Esophagus (tissue), 2 donors: ENCODE measurements around the gene CA5A. TPM values are rescaled to one million over a fixed set of nuclear protein-coding genes. Genes with fewer than 3 reads are reported as not detected.

Experiments
- H3K27ac ChIP-seq, 2 donors: one replicate each; pipeline ENCODE4 v1.5.1; 2013; ENCODE audit warnings: low read depth in 2 of 2, mild to moderate bottlenecking in 2 of 2, inconsistent platforms in 1 of 2, low read length in 1 of 2, moderate library complexity in 1 of 2
- H3K27me3 ChIP-seq, 2 donors: one replicate each; pipeline ENCODE4 v1.6.1; 2013; ENCODE audit warnings: low read length in 2 of 2, control low read depth in 1 of 2, mild to moderate bottlenecking in 1 of 2; ENCODE audit not compliant: insufficient read depth in 2 of 2, control insufficient read depth in 1 of 2
- H3K36me3 ChIP-seq, 2 donors: one replicate each; pipeline ENCODE4 v1.6.1; 2013; ENCODE audit warnings: low read length in 1 of 2; ENCODE audit not compliant: control insufficient read depth in 2 of 2, insufficient read depth in 2 of 2
- H3K4me1 ChIP-seq, 2 donors: one replicate each; pipeline ENCODE4 v1.6.1; 2013; ENCODE audit warnings: low read length in 1 of 2; ENCODE audit not compliant: control insufficient read depth in 2 of 2, insufficient read depth in 2 of 2
- H3K4me3 ChIP-seq, 2 donors: one replicate each; pipeline ENCODE4 v1.5.1; 2013; ENCODE audit warnings: low read length in 2 of 2, mild to moderate bottlenecking in 2 of 2, low read depth in 1 of 2, moderate library complexity in 1 of 2
- H3K9me3 ChIP-seq, 2 donors: one replicate each; pipeline ENCODE4 v1.6.1; 2013; ENCODE audit warnings: mild to moderate bottlenecking in 2 of 2, low read depth in 1 of 2, low read length in 1 of 2, moderate library complexity in 1 of 2; ENCODE audit not compliant: control insufficient read depth in 2 of 2, insufficient read depth in 1 of 2
- WGBS, 2 donors: extraction: QIAGEN DNeasy Blood & Tissue Kit; methylation state at CpG; one replicate each; pipeline ENCODE4 v1.1.7; 2013; 5-methylcytosine and 5-hydroxymethylcytosine counted together
- polyA plus RNA-seq, 2 donors: library from polyadenylated mRNA; stranded (reverse); fragments of 200-250 nt; gene quantifications; one replicate each; pipeline ENCODE4 v1.2.3, GENCODE V29; 2013
- donor health status: healthy with polysubstance abuse.
- donor health status: Bipolar disorder and iron deficiency.

The CA5A gene
- polyA plus RNA-seq, 2 donors, result not detected

GRCh38 chr16:87854053-87854906 lies 82.0 kb downstream of the CA5A start:
- peaks cover 7 to 52% of the 10 kb centered on the region in 2 donors for H3K4me1 ChIP-seq
- 33 to 47% methylated on average over 19 to 21 of the region's 21 CpGs for WGBS, 2 donors
- H3K4me3 ChIP-seq, result peak overlapping the region in 1 of 2 donors; percentile 6
- no peaks in the 10 kb centered on the region for H3K9me3 ChIP-seq
- no peaks in the 10 kb centered on the region for H3K27me3 ChIP-seq
- H3K27ac ChIP-seq, result peak overlapping the region; percentile 83 to 91
- H3K36me3 ChIP-seq, result peaks cover 0 to 10% of the 10 kb centered on the region in 2 donors

GRCh38 chr16:87853411-87854052 lies 82.8 kb downstream of the CA5A start:
- peaks cover 7 to 56% of the 10 kb centered on the region in 2 donors for H3K4me1 ChIP-seq
- peaks cover 0 to 12% of the 10 kb centered on the region in 2 donors for H3K36me3 ChIP-seq
- peak overlapping the region; percentile 69 to 91 for H3K27ac ChIP-seq
- no peaks in the 10 kb centered on the region for H3K27me3 ChIP-seq
- H3K9me3 ChIP-seq, result no peaks in the 10 kb centered on the region
- 5 to 8% methylated on average over 25 of the region's 25 CpGs for WGBS, 2 donors
- H3K4me3 ChIP-seq, result no peak overlapping the region

- Histone ChIP-seq H3K4me1 (peaks cover 7 to 59% of the 10 kb centered on the region in 2 donors), H3K4me3 (no peak overlapping the region), H3K9me3 (no peaks in the 10 kb centered on the region), H3K36me3 (peaks cover 0 to 15% of the 10 kb centered on the region in 2 donors), H3K27me3 (no peaks in the 10 kb centered on the region), H3K27ac (peak overlapping the region; percentile 40 to 91)
- 52 to 71% methylated on average over 21 of the region's 21 CpGs for WGBS, 2 donors
Measured at GRCh38 chr16:87851601-87852000, 84.7 kb downstream of the CA5A start.

- Histone ChIP-seq H3K9me3 (no peaks in the 10 kb centered on the region), H3K27ac (peak overlapping the region; percentile 40 to 91), H3K27me3 (no peaks in the 10 kb centered on the region), H3K36me3 (peaks cover 0 to 16% of the 10 kb centered on the region in 2 donors), H3K4me1 (peaks cover 5 to 60% of the 10 kb centered on the region in 2 donors), H3K4me3 (no peak overlapping the region)
- WGBS, 2 donors, result 49 to 71% methylated on average over 14 of the region's 14 CpGs
Measured at GRCh38 chr16:87851141-87851587, 85.2 kb downstream of the CA5A start.

GRCh38 chr16:87850009-87851006 lies 86.0 kb downstream of the CA5A start:
- H3K27me3 ChIP-seq, result no peaks in the 10 kb centered on the region
- peaks cover 9 to 59% of the 10 kb centered on the region in 2 donors for H3K4me1 ChIP-seq
- WGBS, 2 donors, result 34 to 43% methylated on average over 25 of the region's 25 CpGs
- H3K4me3 ChIP-seq, result no peak overlapping the region
- no peaks in the 10 kb centered on the region for H3K9me3 ChIP-seq
- H3K36me3 ChIP-seq, result peaks cover 0 to 16% of the 10 kb centered on the region in 2 donors
- peak overlapping the region; percentile 40 to 43 for H3K27ac ChIP-seq

GRCh38 chr16:87849419-87850008 lies 86.8 kb downstream of the CA5A start:
- H3K4me1 ChIP-seq, result peaks cover 11 to 58% of the 10 kb centered on the region in 2 donors
- peak overlapping the region; percentile 22 to 45 for H3K27ac ChIP-seq
- 54 to 55% methylated on average over 16 of the region's 16 CpGs for WGBS, 2 donors
- peaks cover 0 to 16% of the 10 kb centered on the region in 2 donors for H3K36me3 ChIP-seq
- no peaks in the 10 kb centered on the region for H3K9me3 ChIP-seq
- no peaks in the 10 kb centered on the region for H3K27me3 ChIP-seq
- H3K4me3 ChIP-seq, result no peak overlapping the region

GRCh38 chr16:87848676-87849345 lies 87.5 kb downstream of the CA5A start:
- H3K9me3 ChIP-seq, result no peaks in the 10 kb centered on the region
- peak overlapping the region; percentile 45 to 61 for H3K27ac ChIP-seq
- no peaks in the 10 kb centered on the region for H3K27me3 ChIP-seq
- H3K36me3 ChIP-seq, result peaks cover 0 to 16% of the 10 kb centered on the region in 2 donors
- H3K4me3 ChIP-seq, result no peak overlapping the region
- peaks cover 11 to 59% of the 10 kb centered on the region in 2 donors for H3K4me1 ChIP-seq
- 58 to 61% methylated on average over 18 of the region's 18 CpGs for WGBS, 2 donors

GRCh38 chr16:87847785-87848675 lies 88.3 kb downstream of the CA5A start:
- H3K36me3 ChIP-seq, result peaks cover 0 to 19% of the 10 kb centered on the region in 2 donors
- peak overlapping the region in 1 of 2 donors; percentile 17 for H3K4me3 ChIP-seq
- H3K4me1 ChIP-seq, result peaks cover 11 to 63% of the 10 kb centered on the region in 2 donors
- peak overlapping the region; percentile 58 to 61 for H3K27ac ChIP-seq
- WGBS, 2 donors, result 48 to 55% methylated on average over 28 of the region's 28 CpGs
- H3K9me3 ChIP-seq, result no peaks in the 10 kb centered on the region
- H3K27me3 ChIP-seq, result no peaks in the 10 kb centered on the region
